ENCODE data around the gene YRDC.
A peak's percentile ranks its signal among the peaks of the same experiment; 100 is the strongest.

Gene YRDC

GRCh38 chr1:37765916-37766664 lies 41.9 kb downstream of the YRDC start:
- DNase-seq = peak; percentile 62

DNA sequence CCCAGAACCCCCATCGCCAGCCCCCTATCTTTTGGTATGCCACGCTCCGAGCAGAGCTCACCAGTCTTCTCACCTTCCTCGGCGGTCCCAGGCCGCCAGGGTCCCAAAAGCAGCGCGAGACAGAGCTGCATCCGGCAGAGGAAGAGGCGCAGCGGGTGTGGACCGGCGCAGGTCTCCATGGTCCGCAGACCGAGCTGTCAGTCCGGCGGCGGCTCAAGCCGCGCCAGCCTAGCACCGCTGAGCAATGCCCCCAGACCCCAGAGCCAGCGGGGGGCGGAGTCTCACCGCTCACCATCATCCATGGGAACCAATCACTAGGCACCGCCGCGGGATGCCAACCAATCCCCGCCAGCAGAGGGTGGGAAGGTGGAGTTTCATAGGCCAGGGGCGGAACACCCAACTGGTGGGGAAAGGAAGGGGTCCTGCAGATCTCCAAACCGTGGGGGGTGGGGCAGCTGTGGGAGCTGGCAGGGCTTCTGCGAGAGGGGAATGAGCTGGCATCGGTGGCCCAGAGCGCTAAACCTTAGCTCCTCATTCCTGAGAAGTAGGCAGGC lies 43.0 kb downstream of the YRDC start, which contains the start of gene EPHA10:
TSS of gene EPHA10 (minus strand) at position 233 of the 554 bp plus-strand sequence. CDS start at position 179, 54 bp downstream.
- DNase-seq = no peak

- peak; percentile 81 for DNase-seq
Observed at GRCh38 chr1:37764414-37764825, 43.6 kb downstream of the YRDC start.

DNA sequence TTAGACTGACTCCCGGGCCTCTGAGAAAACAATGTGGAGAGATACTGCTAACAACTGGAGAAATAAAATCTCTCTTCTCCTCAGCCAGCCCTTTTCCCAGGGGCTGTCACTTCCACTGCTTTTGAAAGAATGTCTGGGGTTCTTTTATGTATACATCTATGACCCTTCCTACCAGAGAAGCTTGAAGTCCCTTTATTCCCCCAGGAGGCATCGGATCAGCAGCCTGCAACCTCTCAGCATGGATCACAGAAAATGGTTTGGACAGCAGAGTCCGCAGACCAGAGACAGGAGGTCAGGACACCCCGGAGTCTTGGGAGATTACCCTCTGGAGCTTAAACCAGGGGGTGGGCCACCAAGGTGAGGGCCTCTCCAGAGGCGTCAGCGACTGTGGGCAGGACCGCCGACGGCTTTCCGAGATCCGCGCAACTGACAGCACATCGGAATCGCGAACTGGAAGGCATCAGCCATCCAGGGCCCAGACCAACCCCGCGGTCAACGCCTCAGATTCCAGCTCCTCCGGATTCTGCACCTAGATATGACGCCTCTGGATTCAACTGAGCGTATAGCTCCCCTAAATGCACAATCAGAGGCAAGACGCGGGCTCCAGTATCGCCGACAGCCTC lies 44.1 kb downstream of the YRDC start:
- DNase-seq = no peak

GRCh38 chr1:37762516-37762915 lies 45.5 kb downstream of the YRDC start:
- no peak for DNase-seq

DNA sequence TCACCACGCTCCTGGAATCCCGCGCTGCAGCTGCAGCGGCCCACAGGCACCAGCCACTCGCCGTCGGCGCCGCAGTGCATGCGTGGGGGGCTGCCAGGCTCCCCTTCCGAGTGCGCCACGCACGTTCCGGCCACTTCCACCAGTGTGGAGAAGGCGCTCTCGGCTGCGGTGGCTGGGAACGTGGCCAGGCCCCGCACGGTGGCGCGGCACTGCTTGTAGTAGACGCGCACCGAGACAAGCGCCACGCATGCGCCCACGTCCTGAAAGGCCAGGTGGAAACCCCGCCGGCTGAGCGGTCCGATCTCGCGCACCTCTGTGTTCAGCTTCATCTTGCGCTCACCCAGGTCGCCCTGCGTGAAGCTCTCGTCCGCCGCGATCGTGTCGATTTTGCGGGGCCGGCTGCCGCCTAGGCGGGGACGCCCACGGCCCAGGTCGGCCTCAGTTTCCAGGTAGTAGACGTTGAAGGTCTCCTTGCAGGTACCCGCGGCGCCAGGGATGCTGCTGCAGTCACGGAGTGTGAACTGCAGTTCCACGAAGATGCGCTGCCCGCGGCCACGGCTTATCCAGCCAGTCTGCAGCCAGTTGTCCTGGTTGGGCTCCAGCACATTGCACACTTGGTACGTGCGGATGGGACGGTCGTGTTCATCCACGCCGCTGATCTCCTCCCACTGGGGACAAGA lies 46.5 kb downstream of the YRDC start:
- no peak for DNase-seq

DNA sequence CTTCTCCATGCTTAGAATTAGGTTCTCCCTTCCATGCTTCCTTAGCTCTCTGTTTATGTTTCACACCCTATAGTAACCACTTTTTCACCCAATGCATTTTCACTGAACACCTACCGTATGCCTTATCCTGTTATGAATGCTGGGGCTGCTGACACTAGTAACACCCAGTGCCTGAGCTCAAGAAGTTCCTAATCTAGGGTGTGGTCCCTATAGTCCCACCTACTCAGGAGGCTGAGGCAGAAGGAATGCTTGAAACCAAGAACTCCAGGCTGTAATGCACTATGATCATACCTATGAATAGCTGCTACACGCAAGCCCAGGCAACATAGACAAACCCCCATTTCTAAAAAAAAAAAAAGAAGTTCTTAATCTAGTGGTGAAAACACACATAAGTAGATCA lies 48.6 kb downstream of the YRDC start:
- no peak for DNase-seq

DNA sequence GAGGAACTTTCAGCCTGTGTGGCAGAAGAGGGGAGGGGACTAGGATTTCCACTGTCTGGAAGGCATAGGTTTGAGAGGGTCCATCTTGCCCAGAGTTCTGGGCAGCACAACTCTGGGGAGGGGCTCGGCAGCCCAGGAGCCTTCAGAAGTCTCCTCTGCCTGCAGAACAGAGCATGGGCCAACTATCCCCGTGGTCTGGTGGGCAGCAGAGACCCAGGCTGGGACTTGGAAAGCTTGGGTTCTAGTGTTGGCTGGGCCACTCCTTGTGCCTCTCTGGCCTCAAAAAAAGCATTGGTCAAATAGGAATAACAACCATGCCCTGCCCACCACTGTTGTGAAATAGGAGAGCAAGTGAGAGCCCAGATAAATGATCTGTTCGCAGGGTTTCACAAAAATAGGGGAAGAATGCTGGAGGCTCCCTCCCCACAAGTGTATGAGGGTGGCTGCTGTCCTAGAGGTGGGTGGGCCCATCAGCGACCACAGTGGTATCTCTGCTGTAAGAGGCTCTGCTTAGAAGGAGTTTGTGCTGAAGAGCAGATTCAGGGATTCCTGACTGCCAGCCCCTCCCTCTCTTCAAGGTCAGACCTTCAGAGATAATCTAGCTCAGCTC lies 52.0 kb downstream of the YRDC start:
- no peak for DNase-seq

DNA sequence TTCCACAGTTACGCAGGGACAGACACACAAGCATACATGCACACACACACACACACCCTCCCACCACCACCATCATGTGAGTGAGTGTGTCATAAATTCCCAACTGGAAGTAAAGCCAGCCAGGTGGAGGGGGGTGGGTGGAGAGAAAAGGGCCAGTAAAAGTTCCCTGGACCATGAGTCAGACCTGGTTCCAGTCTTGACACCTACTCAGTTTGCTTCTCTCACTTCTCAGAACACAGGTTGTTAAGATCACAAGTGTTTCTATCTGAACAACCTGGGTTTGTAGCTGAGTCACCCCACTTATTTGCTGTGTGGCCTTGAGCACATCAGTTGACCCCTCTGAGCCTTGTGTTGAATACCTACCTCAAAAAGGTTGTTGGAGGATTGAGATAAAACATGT lies 52.7 kb downstream of the YRDC start:
- peak; percentile 60 for DNase-seq

DNA sequence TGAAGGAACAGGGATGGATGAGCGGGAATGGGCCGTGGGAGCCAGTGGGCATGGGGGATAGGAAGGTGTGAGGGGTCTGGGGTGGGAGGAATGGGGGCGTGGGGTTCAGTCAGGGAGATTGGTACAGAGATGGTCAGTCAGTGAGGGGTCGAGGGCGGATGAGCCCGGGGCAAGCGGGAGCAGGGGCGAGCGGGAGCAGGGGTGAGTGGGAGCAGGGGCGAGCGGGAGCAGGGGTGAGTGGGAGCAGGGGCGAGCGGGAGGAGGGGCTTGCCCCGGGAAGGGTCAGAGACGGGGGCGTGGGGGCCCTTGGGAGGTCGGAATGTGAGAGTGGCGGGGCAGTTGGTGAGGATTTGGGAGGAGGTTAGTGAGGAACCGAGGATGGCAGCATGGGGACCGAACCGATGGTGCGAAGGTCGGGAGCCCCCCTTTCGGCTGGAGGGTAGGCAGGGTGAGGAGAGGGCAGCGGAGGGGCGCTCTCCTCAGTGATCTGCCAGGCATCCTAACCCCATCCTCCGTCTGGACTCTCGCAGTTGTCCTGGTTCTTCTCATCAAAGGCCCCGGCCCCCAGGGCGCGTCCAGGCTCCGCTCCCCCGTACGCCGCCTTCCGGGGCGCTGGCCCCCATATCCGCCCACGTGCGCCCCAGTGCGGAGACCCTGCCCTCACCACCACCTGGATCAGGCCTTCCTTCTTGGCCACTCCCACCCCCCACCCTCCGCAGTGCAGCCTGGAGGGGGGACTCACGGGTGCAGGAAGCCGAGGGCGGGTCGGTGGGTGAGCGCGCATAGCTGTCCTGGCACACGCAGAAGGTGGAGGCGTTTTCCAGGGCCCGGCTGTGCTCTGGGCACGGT lies 54.3 kb downstream of the YRDC start:
- DNase-seq = peak; percentile 34
